HFFc6 (cell line): ENCODE results near the gene ALK. TPM values are rescaled to one million over a fixed set of nuclear protein-coding genes. Genes with fewer than 3 reads are reported as not detected.

Source experiments
- DNase-seq: peaks from one replicate; pipeline ENCODE4 v3.0.0-alpha.2; 2018
- H3K27ac Mint-ChIP-seq: 2 replicates; pipeline ENCODE4 v1.8.0; 2020; ENCODE audit warnings: mild to moderate bottlenecking, mixed read lengths
- H3K27me3 Mint-ChIP-seq: 2 replicates; pipeline ENCODE4 v1.8.0; 2021; ENCODE audit warnings: mild to moderate bottlenecking, moderate library complexity, mixed read lengths; ENCODE audit not compliant: insufficient read depth
- H3K36me3 Mint-ChIP-seq: 2 replicates; pipeline ENCODE4 v1.8.0; 2021; ENCODE audit warnings: low read depth, mixed read lengths
- H3K4me1 Mint-ChIP-seq: 2 replicates; pipeline ENCODE4 v1.8.0; 2020; ENCODE audit warnings: low read depth, mixed read lengths
- H3K4me3 Mint-ChIP-seq: 2 replicates; pipeline ENCODE4 v1.8.0; 2020; ENCODE audit warnings: mild to moderate bottlenecking, moderate library complexity, mixed read lengths
- H3K9me3 Mint-ChIP-seq: 2 replicates; pipeline ENCODE4 v1.8.0; 2020; ENCODE audit warnings: mild to moderate bottlenecking, mixed read lengths
- CTCF ChIP-seq: fragments of 200-600 bp; sonication (generic); IDR thresholded peaks from 2 replicates; pipeline ENCODE4 v1.5.0; 2021; ENCODE audit warnings: antibody characterized with exemption, mild to moderate bottlenecking
- total RNA-seq, 6 experiments: library from RNA; stranded (reverse); fragmentation: NEBNext Ultra II Directional; extraction: Animal tissue kit (Norgen Biotek cat#: 25700); gene quantifications; 2 replicates in 1 of 6; 3 replicates in 5 of 6; pipeline ENCODE4 v1.2.3, GENCODE V29; 2021

ALK gene
- total RNA-seq, 6 experiments from 2014 or later = not detected

- Mint-ChIP-seq H3K27ac (no peak overlapping the region), H3K36me3 (no peaks in the 10 kb centered on the region), H3K9me3 (no peaks in the 10 kb centered on the region; the same call in 1 of the 2 replicates), H3K4me3 (no peak overlapping the region), H3K4me1 (no peaks in the 10 kb centered on the region), H3K27me3 (peaks cover 2% of the 10 kb centered on the region)
- no peak for DNase-seq
- TF ChIP-seq CTCF = no peak
These were observed 113.1 kb downstream of the ALK start for GRCh38 chr2:29808321-29808720.

DNA sequence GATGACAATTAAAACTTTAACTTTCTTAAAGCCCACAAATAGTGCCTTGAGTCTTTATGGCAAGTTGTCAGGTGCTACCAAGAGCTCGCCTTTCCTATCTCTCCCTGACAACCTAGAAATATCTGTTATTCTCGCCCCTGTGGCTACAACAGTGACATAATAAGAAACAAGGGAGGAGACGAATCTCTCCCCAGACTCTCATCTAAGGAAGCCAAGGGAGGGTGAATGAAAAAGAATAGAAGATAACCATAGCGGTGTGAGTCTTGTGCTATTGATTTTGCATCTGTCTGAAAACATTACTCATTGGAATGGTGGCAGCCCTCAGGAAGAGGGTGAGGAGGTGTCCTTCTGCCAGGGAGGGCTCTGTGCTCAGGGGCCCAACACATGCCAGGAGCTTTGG lies 114.3 kb downstream of the ALK start:
- H3K27me3 Mint-ChIP-seq = peaks cover 2% of the 10 kb centered on the region
- H3K27ac Mint-ChIP-seq = no peak overlapping the region
- no peaks in the 10 kb centered on the region for H3K36me3 Mint-ChIP-seq
- no peak for DNase-seq
- no peak for TF ChIP-seq CTCF
- H3K4me3 Mint-ChIP-seq = no peak overlapping the region
- no peaks in the 10 kb centered on the region; the same call in 1 of the 2 replicates for H3K9me3 Mint-ChIP-seq
- no peaks in the 10 kb centered on the region for H3K4me1 Mint-ChIP-seq

DNA sequence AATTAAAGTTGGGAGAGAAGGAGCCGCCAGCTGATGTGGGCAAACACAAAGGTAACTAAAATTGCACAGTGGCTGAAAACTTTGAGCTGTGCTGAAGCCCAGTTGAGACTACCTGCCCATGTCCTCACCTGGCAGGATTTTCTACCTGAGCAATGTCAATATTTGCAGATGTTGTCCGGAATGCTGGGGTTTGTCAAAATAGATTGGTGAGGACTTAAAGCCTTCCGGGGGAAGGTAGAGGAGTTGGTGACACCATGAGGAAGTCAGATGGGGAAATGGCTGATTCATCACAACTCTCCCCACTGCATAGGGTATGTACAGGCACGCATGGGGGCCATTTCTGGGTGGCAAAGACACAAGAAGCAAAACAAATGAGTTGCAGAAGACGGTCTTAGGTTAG lies 114.9 kb downstream of the ALK start:
- Mint-ChIP-seq H3K4me1 (no peaks in the 10 kb centered on the region), H3K9me3 (no peaks in the 10 kb centered on the region; the same call in 1 of the 2 replicates), H3K27ac (no peak overlapping the region), H3K36me3 (no peaks in the 10 kb centered on the region), H3K27me3 (peaks cover 2% of the 10 kb centered on the region), H3K4me3 (no peak overlapping the region)
- no peak for DNase-seq
- TF ChIP-seq CTCF = no peak

GRCh38 chr2:29804671-29805070 lies 116.7 kb downstream of the ALK start:
- peaks cover 2% of the 10 kb centered on the region for H3K27me3 Mint-ChIP-seq
- H3K27ac Mint-ChIP-seq = no peak overlapping the region
- no peak for TF ChIP-seq CTCF
- no peak for DNase-seq
- no peaks in the 10 kb centered on the region for H3K4me1 Mint-ChIP-seq
- H3K9me3 Mint-ChIP-seq = no peaks in the 10 kb centered on the region; the same call in 1 of the 2 replicates
- H3K36me3 Mint-ChIP-seq = no peaks in the 10 kb centered on the region
- H3K4me3 Mint-ChIP-seq = no peak overlapping the region

GRCh38 chr2:29803537-29803936 lies 117.8 kb downstream of the ALK start:
- no peaks in the 10 kb centered on the region for H3K4me1 Mint-ChIP-seq
- H3K36me3 Mint-ChIP-seq = no peaks in the 10 kb centered on the region
- no peak overlapping the region for H3K27ac Mint-ChIP-seq
- H3K27me3 Mint-ChIP-seq = peaks cover 2% of the 10 kb centered on the region
- DNase-seq = no peak
- H3K4me3 Mint-ChIP-seq = no peak overlapping the region
- no peak for TF ChIP-seq CTCF
- no peaks in the 10 kb centered on the region for H3K9me3 Mint-ChIP-seq

DNA sequence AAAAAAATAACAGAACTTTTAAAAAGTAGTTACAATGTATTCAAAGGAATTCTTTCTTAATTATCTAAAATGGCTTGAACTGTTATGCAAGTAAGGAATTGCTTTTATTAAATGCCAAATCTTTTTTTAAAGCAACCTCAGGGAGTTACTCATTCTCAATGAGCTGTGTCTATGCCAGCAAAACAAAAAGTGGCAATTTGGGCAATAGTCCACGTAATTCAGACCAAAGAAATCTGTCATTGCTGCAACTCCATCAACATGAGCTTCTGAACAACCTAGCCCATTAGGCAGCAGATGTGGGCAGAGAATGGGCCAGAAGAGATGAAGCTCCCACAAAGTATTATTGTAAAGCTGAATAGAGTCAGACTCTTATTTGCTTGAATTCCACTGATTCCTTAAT lies 118.4 kb downstream of the ALK start:
- no peaks in the 10 kb centered on the region for H3K4me1 Mint-ChIP-seq
- no peak for TF ChIP-seq CTCF
- no peaks in the 10 kb centered on the region for H3K9me3 Mint-ChIP-seq
- H3K27ac Mint-ChIP-seq = no peak overlapping the region
- H3K4me3 Mint-ChIP-seq = no peak overlapping the region
- no peaks in the 10 kb centered on the region for H3K36me3 Mint-ChIP-seq
- peaks cover 2% of the 10 kb centered on the region for H3K27me3 Mint-ChIP-seq
- no peak for DNase-seq
